DOHH2 (cell line): ENCODE data around the gene ITGB1BP2.

Experiments used
- CTCF ChIP-seq: fragments of 200-600 bp; sonication (generic); IDR thresholded peaks from one replicate; pipeline ENCODE4 v1.5.1; 2014; ENCODE audit warnings: antibody characterized with exemption, mild to moderate bottlenecking, low read depth, low read length; ENCODE audit not compliant: poor library complexity, severe bottlenecking
- EZH2phosphoT487 ChIP-seq: fragments of 200-600 bp; sonication (generic); IDR thresholded peaks from 2 replicates; pipeline ENCODE4 v1.6.1; 2017; ENCODE audit warnings: borderline replicate concordance, mild to moderate bottlenecking, antibody characterized with exemption, low read length, moderate library complexity, mixed read lengths

GRCh38 chrX:71254092-71254963 lies 47.2 kb upstream of the ITGB1BP2 start, which contains the start of gene ZMYM3:
- no peak for TF ChIP-seq EZH2phosphoT487
- TF ChIP-seq CTCF = no peak
